Omental fat pad (tissue), 4 donors: Measurements from ENCODE around the gene ACVR1B. TPM values are rescaled to one million over a fixed set of nuclear protein-coding genes. Genes with fewer than 3 reads are reported as not detected.

Experiments
- ATAC-seq: fragments of 150-250 bp; one replicate; pipeline ENCODE4 v1.9.1; 2016; ENCODE audit warnings: mild to moderate bottlenecking, moderate library complexity; ENCODE audit not compliant: low FRiP score
- DNase-seq: peaks from one replicate; pipeline ENCODE4 v3.0.0-alpha.2; 2019; ENCODE audit warnings: low spot score
- CTCF ChIP-seq, 3 donors: fragments of 450-650 bp; IDR thresholded peaks; one replicate each; pipeline ENCODE4 v1.5.1; 2016 to 2017; ENCODE audit warnings: antibody characterized with exemption in 3 of 3, mild to moderate bottlenecking in 3 of 3, moderate library complexity in 2 of 3
- total RNA-seq, 4 donors: library from RNA; depleted of rRNA; stranded (reverse); fragments of >200 nt; gene quantifications; one replicate each; pipeline ENCODE4 v1.1.0, GENCODE V29; 2016

Gene ACVR1B
- total RNA-seq, 4 donors from 2014 or later = 15.9 to 42.2 (median 20.5) TPM

- ATAC-seq (no peak), DNase-seq (no peak)
- TF ChIP-seq CTCF (IDR thresholded peaks at IDR 0.05) = no peak
These were observed 31.5 kb upstream of the ACVR1B start for GRCh38 chr12:51920046-51920445.

- ATAC-seq (no peak), DNase-seq (no peak)
- TF ChIP-seq CTCF (IDR thresholded peaks at IDR 0.05) = no peak
These were observed 30.3 kb upstream of the ACVR1B start for GRCh38 chr12:51921017-51921725.

- no peak for ATAC-seq
- DNase-seq = no peak
- TF ChIP-seq CTCF (IDR thresholded peaks at IDR 0.05) = no peak
These were observed 29.4 kb upstream of the ACVR1B start for GRCh38 chr12:51922146-51922545.

GRCh38 chr12:51922762-51923505, 28.6 kb upstream of the ACVR1B start:
- no peak for DNase-seq
- TF ChIP-seq CTCF (IDR thresholded peaks at IDR 0.05) = no peak
- peak; percentile 26 for ATAC-seq

- no peak for DNase-seq
- TF ChIP-seq CTCF (IDR thresholded peaks at IDR 0.05) = peak in 2 of 3 donors; percentile 13 to 29
- peak; percentile 64 for ATAC-seq
These were observed 27.8 kb upstream of the ACVR1B start for GRCh38 chr12:51923506-51924365.

GRCh38 chr12:51924551-51925319, 26.8 kb upstream of the ACVR1B start:
- no peak for TF ChIP-seq CTCF (IDR thresholded peaks at IDR 0.05)
- DNase-seq (no peak), ATAC-seq (no peak)
